ENCODE results near the gene NIM1K.

GRCh38 chr5:43233946-43234345 is 41.9 kb downstream of the NIM1K start:
- TF ChIP-seq POLR2A (IDR thresholded peaks at IDR 0.05; ENCODE audit: low read depth, low read length) (no peak), POLR2AphosphoS5 (IDR thresholded peaks at IDR 0.05; ENCODE audit: insufficient read depth, low read depth, low read length) (no peak)
